SK-N-MC (cell line): ENCODE results near the gene DST.

ENCODE experiments used
- EZH2 ChIP-seq: fragments of 200-600 bp; sonication (generic); IDR thresholded peaks from one replicate; pipeline ENCODE4 v1.6.1; 2017; ENCODE audit warnings: antibody characterized with exemption
- FOXP2 ChIP-seq: optimal IDR thresholded peaks from 2 replicates; pipeline ENCODE3; 2011; ENCODE audit warnings: mild to moderate bottlenecking, moderate library complexity; ENCODE audit not compliant: insufficient read depth; ENCODE audit errors: extremely low read length, control extremely low read depth
- POLR2AphosphoS5 ChIP-seq: IDR thresholded peaks from 2 replicates; pipeline ENCODE4 v1.6.1; 2012; ENCODE audit warnings: mild to moderate bottlenecking, low read depth, low read length, borderline replicate concordance

DNA sequence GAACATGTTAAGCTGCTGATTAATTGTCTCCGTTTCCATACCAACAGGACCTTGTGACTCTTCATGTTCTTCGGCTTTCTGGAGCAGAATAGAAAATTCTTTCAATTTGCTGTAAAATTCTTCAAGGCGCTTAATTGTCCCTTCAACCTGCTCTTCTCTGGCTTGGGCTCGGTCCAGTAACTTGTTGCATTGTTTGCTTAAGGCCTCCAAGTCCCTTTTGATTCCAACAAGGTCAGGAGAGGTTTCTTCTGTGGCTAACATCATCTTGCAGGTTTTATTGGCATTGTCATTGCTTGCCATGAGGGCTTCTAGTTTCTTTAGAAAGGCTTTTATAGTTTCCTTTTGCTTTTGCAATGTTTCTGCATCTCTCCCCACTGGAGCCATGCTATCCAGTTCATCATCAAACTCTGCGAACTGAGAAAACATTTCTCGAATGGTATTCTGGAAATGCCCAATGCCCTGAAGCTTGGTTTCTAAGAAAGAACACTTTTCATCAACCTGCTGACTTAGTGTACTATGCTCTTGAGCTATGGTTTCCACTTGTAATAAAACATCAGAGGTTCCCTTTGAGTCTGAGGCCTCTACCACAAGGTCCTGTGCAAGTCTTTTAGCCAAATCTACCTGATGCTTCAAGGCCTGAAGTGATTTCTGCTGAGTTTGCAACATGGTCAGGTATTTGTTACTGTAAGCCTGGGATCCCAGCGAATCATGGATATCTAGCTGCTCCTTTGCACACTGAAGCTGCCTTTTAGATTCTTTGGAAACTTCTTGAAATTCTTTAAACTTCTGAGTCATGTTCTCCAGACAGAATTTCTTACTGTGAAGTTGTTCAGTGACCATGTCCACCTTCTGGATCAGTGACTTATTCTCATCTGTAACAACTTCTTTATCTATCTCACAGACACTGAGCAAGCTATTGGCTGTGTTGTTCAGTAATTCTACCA is 90.2 kb downstream of the DST start:
- TF ChIP-seq POLR2AphosphoS5: no peak
- no peak for TF ChIP-seq EZH2
- TF ChIP-seq FOXP2: no peak
